Right cardiac atrium (tissue), 5 donors: ENCODE data around the gene VTI1A. TPM values are rescaled to one million over a fixed set of nuclear protein-coding genes. Genes with fewer than 3 reads are reported as not detected.
"Not testable (repeated sequence)": the region's sequence is repeated elsewhere in the genome, so short reads cannot be mapped to it uniquely, and the experiment has no call there.

Source experiments
- ATAC-seq, 2 donors: fragments of 200-7000 bp; cut with Tn5 transposase; one replicate each; pipeline versions ENCODE4 v1.8.0 to v1.9.1; 2020; ENCODE audit warnings: moderate library complexity in 2 of 2, mild to moderate bottlenecking in 1 of 2
- DNase-seq, 3 donors: peaks; one replicate each; pipeline ENCODE4 v3.0.0-alpha.2; 2020
- H3K27ac ChIP-seq: one replicate; pipeline ENCODE4 v1.5.1; 2013; ENCODE audit warnings: mild to moderate bottlenecking, low read length, control low read depth, moderate library complexity
- H3K27me3 ChIP-seq: one replicate; pipeline ENCODE4 v1.6.1; 2013; ENCODE audit not compliant: control insufficient read depth, insufficient read depth
- H3K4me1 ChIP-seq: one replicate; pipeline ENCODE4 v1.6.1; 2013; ENCODE audit warnings: low read length; ENCODE audit not compliant: control insufficient read depth, insufficient read depth
- H3K4me3 ChIP-seq: one replicate; pipeline ENCODE4 v1.5.1; 2013; ENCODE audit warnings: low read length, control low read depth
- H3K9me3 ChIP-seq: one replicate; pipeline ENCODE4 v1.6.1; 2013; ENCODE audit warnings: low read length; ENCODE audit not compliant: control insufficient read depth
- WGBS: extraction: QIAGEN DNeasy Blood & Tissue Kit; methylation state at CpG from one replicate; pipeline ENCODE4 v1.1.7; 2013; 5-methylcytosine and 5-hydroxymethylcytosine counted together
- intact Hi-C, 4 donors: fragments of 100-400 bp; cut with DNase I; formaldehyde crosslinking; loops; one replicate each; pipeline versions ENCODE4 v1.11.0 to v1.14.0; 2022 to 2023
- polyA plus RNA-seq: library from polyadenylated mRNA; stranded (reverse); fragments of 200-250 nt; gene quantifications from one replicate; pipeline ENCODE4 v1.2.3, GENCODE V29; 2013
- total RNA-seq, 4 donors: library from RNA; stranded (reverse); fragmentation: NEBNext Ultra II Directional; extraction: Animal tissue kit (Norgen Biotek cat#: 25700); gene quantifications; one replicate each; pipeline ENCODE4 v1.2.1, GENCODE V29; 2021
- donor health status: healthy with polysubstance abuse.
- donor health status: DM: no; HTN: yes; CAD: no.
- donor health status: DM: no; HTN: no; CAD: no.
- donor health status: DM: no; HTN: yes; CAD: no; lungs with severe emphysema.
- donor health status: DM: yes; HTN: yes; CAD: no.

The VTI1A gene
- total and polyA plus RNA-seq, 5 donors: 9.1 to 22.5 (median 19.7) TPM

- no peak for DNase-seq
- no peak overlapping the region for H3K27ac ChIP-seq
- intact Hi-C loops: no loop called here
- H3K4me1 ChIP-seq: peaks cover 3% of the 10 kb centered on the region
- no peak for ATAC-seq
- 95% methylated on average over 3 of the region's 3 CpGs for WGBS
- no peak overlapping the region for H3K4me3 ChIP-seq
- no peaks in the 10 kb centered on the region for H3K9me3 ChIP-seq
- no peaks in the 10 kb centered on the region for H3K27me3 ChIP-seq
Observed at GRCh38 chr10:112539340-112539739, 92.3 kb downstream of the VTI1A start.

DNA sequence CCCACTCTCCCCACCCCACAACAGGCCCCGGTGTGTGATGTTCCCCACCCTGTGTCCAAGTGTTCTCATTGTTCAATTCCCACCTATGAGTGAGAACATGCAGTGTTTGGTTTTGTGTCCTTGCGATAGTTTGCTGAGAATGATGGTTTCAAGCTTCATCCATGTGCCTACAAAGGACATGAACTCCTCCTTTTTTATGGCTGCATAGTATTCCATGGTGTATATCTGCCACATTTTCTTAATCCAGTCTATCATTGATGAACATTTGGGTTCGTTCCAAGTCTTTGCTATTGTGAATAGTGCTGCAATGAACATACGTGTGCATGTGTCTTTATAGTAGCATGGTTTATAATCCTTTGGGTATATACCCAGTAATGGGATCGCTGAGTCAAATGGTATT lies 95.8 kb downstream of the VTI1A start:
- DNase-seq, H3K9me3 ChIP-seq, H3K4me3 ChIP-seq, ATAC-seq, intact Hi-C loops, H3K27me3 ChIP-seq, H3K27ac ChIP-seq, H3K4me1 ChIP-seq: not testable (repeated sequence)
- WGBS: over 99% methylated on average over 5 of the region's 5 CpGs

GRCh38 chr10:112546474-112546873 lies 99.5 kb downstream of the VTI1A start:
- Histone ChIP-seq H3K4me1 (peaks cover 1% of the 10 kb centered on the region), H3K27me3 (no peaks in the 10 kb centered on the region), H3K9me3 (no peaks in the 10 kb centered on the region), H3K4me3 (no peak overlapping the region), H3K27ac (no peak overlapping the region)
- WGBS: 69% methylated on average over 2 of the region's 2 CpGs
- no peak for ATAC-seq
- intact Hi-C loops: no loop called here
- no peak for DNase-seq

DNA sequence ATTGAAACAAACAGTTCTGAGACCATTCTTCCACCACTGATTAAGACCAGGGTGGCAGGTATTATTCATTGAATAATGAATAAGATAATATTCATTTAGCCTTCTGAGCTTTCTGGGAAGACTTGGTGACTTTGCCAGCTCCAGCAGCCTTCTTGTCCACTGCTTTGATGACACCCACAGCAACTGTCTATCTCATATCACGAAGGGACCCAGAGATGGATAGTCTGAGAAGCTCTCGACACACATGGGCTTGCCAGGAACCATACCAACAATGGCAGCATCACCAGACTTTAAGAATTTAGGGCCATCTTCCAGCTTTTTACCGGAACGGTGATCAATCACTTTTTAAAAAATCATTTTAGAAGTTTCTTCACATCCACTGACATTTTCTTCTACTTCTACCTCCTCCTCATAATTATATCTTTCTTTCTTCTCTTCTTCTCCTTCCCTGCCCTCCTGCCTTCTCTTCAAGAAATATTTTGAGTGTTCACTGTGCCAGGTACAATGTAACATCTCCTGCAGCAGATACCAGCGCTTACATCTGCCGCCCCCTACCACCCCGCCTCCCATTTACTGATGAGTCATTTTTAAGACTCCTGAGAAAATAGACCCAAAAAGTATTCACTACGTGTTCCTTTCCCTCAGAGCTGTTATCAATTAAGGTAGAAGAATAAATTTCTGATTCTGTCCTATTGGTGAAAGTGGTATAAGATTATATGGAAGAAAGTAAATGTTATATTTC lies 101.7 kb downstream of the VTI1A start:
- ATAC-seq (no peak), DNase-seq (no peak)
- intact Hi-C loops: no loop called here
- WGBS: 96% methylated on average over 8 of the region's 8 CpGs
- no peak overlapping the region for H3K27ac ChIP-seq
- no peaks in the 10 kb centered on the region for H3K9me3 ChIP-seq
- peaks cover 1% of the 10 kb centered on the region for H3K4me1 ChIP-seq
- H3K4me3 ChIP-seq: no peak overlapping the region
- no peaks in the 10 kb centered on the region for H3K27me3 ChIP-seq

GRCh38 chr10:112552593-112553110 lies 105.6 kb downstream of the VTI1A start:
- no peaks in the 10 kb centered on the region for H3K27me3 ChIP-seq
- no peak for ATAC-seq
- 94% methylated on average over 4 of the region's 4 CpGs for WGBS
- DNase-seq: no peak
- H3K4me1 ChIP-seq: no peaks in the 10 kb centered on the region
- intact Hi-C loops: no loop called here
- no peak overlapping the region for H3K4me3 ChIP-seq
- H3K27ac ChIP-seq: no peak overlapping the region
- H3K9me3 ChIP-seq: no peaks in the 10 kb centered on the region

DNA sequence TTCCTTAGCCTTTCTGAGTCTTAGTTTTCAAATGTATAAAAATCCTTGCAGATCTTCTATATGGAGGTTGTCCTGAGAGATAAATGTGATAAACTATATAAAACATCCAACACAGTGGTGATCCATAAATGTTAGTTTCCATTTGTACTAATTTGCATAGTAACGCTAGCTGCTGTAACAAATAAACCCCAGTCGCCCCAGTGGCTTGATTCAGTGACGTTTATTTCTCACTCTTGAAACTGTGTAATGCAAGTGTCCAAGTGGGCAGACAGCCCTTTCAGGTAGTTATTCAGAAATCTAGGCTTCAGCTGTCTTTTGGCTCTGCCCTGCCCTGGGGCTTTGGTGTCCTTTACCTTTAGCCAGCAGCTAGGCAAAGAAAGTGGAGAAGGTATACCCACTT lies 106.3 kb downstream of the VTI1A start:
- H3K4me1 ChIP-seq: no peaks in the 10 kb centered on the region
- intact Hi-C loops: no loop called here
- DNase-seq (no peak), ATAC-seq (no peak)
- H3K27me3 ChIP-seq: no peaks in the 10 kb centered on the region
- WGBS: 95% methylated on average over 3 of the region's 3 CpGs
- no peak overlapping the region for H3K4me3 ChIP-seq
- no peak overlapping the region for H3K27ac ChIP-seq
- no peaks in the 10 kb centered on the region for H3K9me3 ChIP-seq

- H3K4me3 ChIP-seq: no peak overlapping the region
- H3K4me1 ChIP-seq: no peaks in the 10 kb centered on the region
- intact Hi-C loops: no loop called here
- no peak overlapping the region for H3K27ac ChIP-seq
- H3K9me3 ChIP-seq: no peaks in the 10 kb centered on the region
- DNase-seq (no peak), ATAC-seq (no peak)
- no peaks in the 10 kb centered on the region for H3K27me3 ChIP-seq
Observed at GRCh38 chr10:112554263-112554662, 107.2 kb downstream of the VTI1A start.

GRCh38 chr10:112557197-112557596 lies 110.2 kb downstream of the VTI1A start:
- no peak overlapping the region for H3K4me3 ChIP-seq
- no peak overlapping the region for H3K27ac ChIP-seq
- 90% methylated on average over 2 of the region's 2 CpGs for WGBS
- ATAC-seq: no peak
- DNase-seq: no peak
- H3K4me1 ChIP-seq: no peaks in the 10 kb centered on the region
- H3K9me3 ChIP-seq: no peaks in the 10 kb centered on the region
- no peaks in the 10 kb centered on the region for H3K27me3 ChIP-seq
- intact Hi-C loops: no loop called here

- intact Hi-C loops: no loop called here
- DNase-seq (no peak), ATAC-seq (no peak)
- Histone ChIP-seq H3K27ac (no peak overlapping the region), H3K27me3 (no peaks in the 10 kb centered on the region), H3K4me3 (no peak overlapping the region), H3K4me1 (no peaks in the 10 kb centered on the region), H3K9me3 (no peaks in the 10 kb centered on the region)
- 80% methylated on average over 4 of the region's 4 CpGs for WGBS
Observed at GRCh38 chr10:112558476-112559142, 111.6 kb downstream of the VTI1A start.

DNA sequence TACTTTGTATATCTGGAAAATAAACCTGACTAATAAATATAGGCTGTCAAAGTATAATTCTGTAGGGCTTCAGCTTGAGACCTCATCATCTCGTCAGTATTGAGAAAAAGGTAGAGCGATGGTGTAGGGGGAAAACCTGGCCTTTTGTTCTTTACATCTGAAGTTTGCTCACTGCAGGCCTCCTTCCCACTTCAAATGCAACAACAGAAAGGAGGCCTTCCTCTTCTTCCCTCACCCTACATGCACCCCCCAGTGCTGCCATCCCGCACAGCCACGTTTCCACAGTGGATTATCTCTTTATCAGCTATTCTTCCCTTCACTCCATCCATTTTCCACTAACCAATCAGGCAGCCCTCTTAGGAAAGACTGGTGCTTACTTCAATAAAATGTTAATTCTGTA lies 112.3 kb downstream of the VTI1A start:
- ATAC-seq (no peak), DNase-seq (no peak)
- Histone ChIP-seq H3K4me3 (no peak overlapping the region), H3K27me3 (no peaks in the 10 kb centered on the region), H3K9me3 (no peaks in the 10 kb centered on the region), H3K27ac (no peak overlapping the region), H3K4me1 (no peaks in the 10 kb centered on the region)
- intact Hi-C loops: no loop called here
- 92% methylated on average over 4 of the region's 4 CpGs for WGBS

DNA sequence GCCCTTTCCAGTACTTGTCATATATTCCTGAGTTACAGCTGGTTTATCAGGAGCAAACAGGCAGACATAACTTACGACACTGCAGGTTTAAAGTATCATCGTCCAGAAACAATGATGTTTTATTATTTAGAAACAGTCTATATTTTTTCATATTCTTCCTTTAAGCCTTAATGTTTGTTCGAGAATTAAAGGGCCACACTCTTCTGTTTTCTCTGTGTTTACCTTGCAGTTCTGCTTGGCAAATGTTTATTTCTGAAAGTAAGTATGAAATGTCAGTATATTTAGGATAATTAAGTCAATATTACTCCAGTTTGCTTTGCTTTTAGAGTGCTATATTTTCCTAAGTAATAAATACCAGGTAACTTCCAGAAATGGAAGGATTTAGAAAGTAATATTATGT lies 115.1 kb downstream of the VTI1A start:
- no peak for DNase-seq
- Histone ChIP-seq H3K4me3 (no peak overlapping the region), H3K27me3 (no peaks in the 10 kb centered on the region), H3K27ac (no peak overlapping the region), H3K4me1 (no peaks in the 10 kb centered on the region), H3K9me3 (no peaks in the 10 kb centered on the region)
- 90% methylated on average over 3 of the region's 3 CpGs for WGBS
- no peak for ATAC-seq
- intact Hi-C loops: loop anchor here in 1 of 4 donors (10.0 kb wide), 2 partner anchors 563 to 823 kb away; no protein-coding TSS in a partner anchor
